ENCODE results near the gene LIG4. TPM values are rescaled to one million over a fixed set of nuclear protein-coding genes. Genes with fewer than 3 reads are reported as not detected.
A peak's percentile ranks its signal among the peaks of the same experiment; 100 is the strongest.

The LIG4 gene
- total RNA-seq, 1 experiment from 2014 or later, result 23.1 TPM

GRCh38 chr13:108176685-108177274 lies 38.6 kb downstream of the LIG4 start:
- peaks cover 25% of the 10 kb centered on the region for H3K27me3 ChIP-seq (replicated peaks)
- no peaks in the 10 kb centered on the region for H3K36me3 ChIP-seq
- no peak overlapping the region for H3K27ac ChIP-seq
- H3K4me1 ChIP-seq (replicated peaks), result no peaks in the 10 kb centered on the region
- peaks cover 10% of the 10 kb centered on the region; the same call in 1 of the 2 replicates for H3K9me3 ChIP-seq (replicated peaks)
- no peak overlapping the region for H3K4me3 ChIP-seq
- DNase-seq (ENCODE audit: low read depth in 1 of 2, low spot score in 2 of 2), result peak; percentile 82 to 95

DNA sequence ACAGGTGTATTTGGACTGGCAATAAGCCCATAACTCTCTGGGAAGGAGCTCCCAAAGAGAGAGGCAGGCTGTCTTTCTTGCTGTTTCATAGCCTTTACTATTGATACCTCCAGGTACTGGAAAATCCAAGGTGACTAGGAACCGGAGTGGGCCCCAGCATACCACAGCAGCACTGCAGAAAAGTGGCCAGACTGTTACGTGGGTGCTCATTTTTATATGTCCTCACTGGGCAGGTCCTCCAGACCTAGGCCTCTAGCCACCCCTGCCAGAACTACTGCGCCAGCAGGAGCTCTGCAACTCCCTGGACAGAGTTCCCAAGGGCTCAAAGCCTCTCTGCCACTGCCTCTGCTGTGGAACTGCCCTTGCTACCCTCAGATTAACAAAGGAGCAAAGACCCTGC lies 46.4 kb downstream of the LIG4 start:
- no peak overlapping the region for H3K27ac ChIP-seq
- H3K4me1 ChIP-seq (replicated peaks), result no peaks in the 10 kb centered on the region
- H3K36me3 ChIP-seq, result no peaks in the 10 kb centered on the region
- H3K9me3 ChIP-seq (replicated peaks), result peaks cover 6% of the 10 kb centered on the region
- no peak overlapping the region for H3K4me3 ChIP-seq
- DNase-seq (ENCODE audit: low read depth in 1 of 2, low spot score in 2 of 2), result peak in 1 of 2 experiments; percentile 69
- peaks cover 47% of the 10 kb centered on the region for H3K27me3 ChIP-seq (replicated peaks)

GRCh38 chr13:108166078-108166477 lies 49.3 kb downstream of the LIG4 start:
- H3K27ac ChIP-seq, result no peak overlapping the region
- peak in 1 of 2 experiments; percentile 51 for DNase-seq (ENCODE audit: low read depth in 1 of 2, low spot score in 2 of 2)

DNA sequence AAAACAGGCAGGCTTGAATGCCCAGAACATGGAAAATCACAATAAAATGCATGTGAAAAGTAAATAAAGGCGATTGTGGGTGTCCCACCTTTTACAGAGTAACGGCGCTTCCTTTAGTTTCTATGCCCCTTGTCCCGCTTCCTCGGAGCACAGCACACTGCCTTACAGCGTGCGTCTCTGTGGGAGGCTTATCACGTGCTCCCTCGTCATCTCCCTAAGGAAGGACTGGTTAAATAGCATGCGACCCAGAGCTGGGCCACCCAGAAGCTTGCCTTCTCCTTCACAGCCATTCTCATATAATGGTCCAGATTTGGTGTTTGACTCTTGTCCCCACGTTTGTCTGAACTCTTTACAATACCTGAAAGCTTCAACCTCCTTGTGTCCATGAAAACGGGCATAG lies 56.6 kb downstream of the LIG4 start:
- no peaks in the 10 kb centered on the region for H3K36me3 ChIP-seq
- peaks cover 40% of the 10 kb centered on the region for H3K27me3 ChIP-seq (replicated peaks)
- DNase-seq (ENCODE audit: low read depth in 1 of 2, low spot score in 2 of 2), result peak; percentile 72 to 84
- H3K9me3 ChIP-seq (replicated peaks), result 0 out of 2 replicates have a peak, but pooled peaks cover 3% of the 10 kb centered on the region
- peaks cover 11% of the 10 kb centered on the region for H3K4me1 ChIP-seq (replicated peaks)
- no peak overlapping the region for H3K27ac ChIP-seq
- no peak overlapping the region for H3K4me3 ChIP-seq

More at GRCh38 chr13:108166078-108166477, 49.3 kb downstream of the LIG4 start:
- Histone ChIP-seq H3K4me1 (replicated peaks) (no peaks in the 10 kb centered on the region), H3K4me3 (no peak overlapping the region), H3K36me3 (no peaks in the 10 kb centered on the region), H3K9me3 (replicated peaks) (peaks cover 3% of the 10 kb centered on the region; the same call in 1 of the 2 replicates), H3K27me3 (replicated peaks) (peaks cover 56% of the 10 kb centered on the region)

Other genes starting within 250 kb of the LIG4 start
- gene ABHD13, start 2.9 kb upstream of the LIG4 start, total RNA-seq (2014; rRNA removed; shearing (Covaris generic)), result 14.8 and 17.9 TPM in 2 replicates
- 0.11 TPM in 1 of 2 replicates, not detected in the other for gene TNFSF13B, start 54.2 kb upstream of the LIG4 start, total RNA-seq (2014; rRNA removed; shearing (Covaris generic))

All from SJSA1 (cell line).